Esophagus muscularis mucosa (tissue), 4 donors: ENCODE data around the gene PRRC2C. TPM values are rescaled to one million over a fixed set of nuclear protein-coding genes. Genes with fewer than 3 reads are reported as not detected.

Experiments used
- DNase-seq: peaks from one replicate; pipeline ENCODE4 v3.0.0-alpha.2; 2017; ENCODE audit errors: extremely low spot score
- H3K27ac ChIP-seq, 4 donors: fragments of 200-600 bp; sonication (generic); replicated peaks in 1 of 4; 1 replicate in 3 of 4; 2 replicates in 1 of 4; pipeline ENCODE4 v1.5.1; 2016 to 2019; ENCODE audit warnings: mild to moderate bottlenecking in 1 of 4
- H3K27me3 ChIP-seq, 4 donors: fragments of 200-600 bp; sonication (generic); one replicate each; pipeline versions ENCODE4 v1.5.1 to v1.6.0; 2016 to 2019
- H3K36me3 ChIP-seq, 4 donors: fragments of 200-600 bp; sonication (generic); one replicate each; pipeline ENCODE4 v1.5.1; 2016 to 2019
- H3K4me1 ChIP-seq, 4 donors: fragments of 200-600 bp; sonication (generic); one replicate each; pipeline ENCODE4 v1.5.1; 2016 to 2019
- H3K4me3 ChIP-seq, 4 donors: fragments of 200-600 bp; sonication (generic); 1 replicate in 2 of 4; 2 replicates in 2 of 4; pipeline ENCODE4 v1.5.1; 2016 to 2019; ENCODE audit warnings: mild to moderate bottlenecking in 4 of 4, moderate library complexity in 1 of 4
- H3K9me3 ChIP-seq, 4 donors: fragments of 200-600 bp; sonication (generic); 1 replicate in 3 of 4; 2 replicates in 1 of 4; pipeline ENCODE4 v1.5.1; 2016 to 2019
- EP300 ChIP-seq: sonication (generic); formaldehyde crosslinking; IDR thresholded peaks from one replicate; pipeline ENCODE4 v1.6.1; 2017; ENCODE audit warnings: antibody characterized with exemption
- POLR2A ChIP-seq: fragments of 450-650 bp; IDR thresholded peaks from one replicate; pipeline ENCODE4 v1.6.1; 2017; ENCODE audit warnings: antibody characterized with exemption, moderate library complexity, mild to moderate bottlenecking, low read depth
- POLR2AphosphoS5 ChIP-seq, 2 donors: sonication (generic); formaldehyde crosslinking; IDR thresholded peaks; one replicate each; pipeline ENCODE4 v1.6.1; 2017; ENCODE audit warnings: antibody characterized with exemption in 2 of 2
- WGBS: methylation state at CpG from one replicate; pipeline ENCODE4 v1.1.5; 2018; 5-methylcytosine and 5-hydroxymethylcytosine counted together
- intact Hi-C: fragments of 100-400 bp; cut with DNase I; formaldehyde crosslinking; loops from one replicate; pipeline ENCODE4 v1.15.1; 2023
- total RNA-seq, 4 donors: library from RNA; depleted of rRNA; stranded (reverse); fragments of >200 nt; gene quantifications; one replicate each; pipeline versions ENCODE4 v1.1.0 to v1.2.1, GENCODE V29; 2016
- TF ChIP-seq, protein P1 (sequence below), 3 experiments: fragments of 200-600 bp in 2 of 3; fragments of 450-650 bp in 1 of 3; sonication (generic) in 2 of 3; IDR thresholded peaks; one replicate each; pipeline ENCODE4 v1.5.1; 2017 to 2019; ENCODE audit warnings: antibody characterized with exemption in 3 of 3, mild to moderate bottlenecking in 2 of 3, moderate library complexity in 1 of 3

Gene PRRC2C
- total RNA-seq, 4 donors from 2014 or later, result 63.8 to 79.3 (median 66.6) TPM

DNA sequence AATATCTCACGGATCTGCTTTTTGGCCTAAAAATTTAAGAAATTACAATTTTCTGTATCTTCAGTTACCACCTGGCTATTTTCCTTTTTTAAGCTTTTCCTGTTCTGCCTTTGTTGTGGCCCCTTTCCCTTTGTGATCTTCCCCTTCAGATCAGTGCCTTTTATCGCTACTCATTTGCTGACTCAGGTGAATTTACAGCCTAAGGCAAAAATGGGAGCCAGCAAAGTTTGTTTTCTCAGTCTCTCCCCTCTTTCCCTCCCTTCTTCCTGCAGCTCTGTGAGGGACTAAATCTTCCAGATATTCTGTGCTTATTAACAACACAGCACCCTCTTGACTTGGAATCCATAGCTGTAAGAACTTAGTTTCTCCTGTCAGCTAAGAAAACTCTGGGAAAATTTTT lies 5.3 kb upstream of the PRRC2C start:
- no peaks in the 10 kb centered on the region for H3K36me3 ChIP-seq
- TF ChIP-seq POLR2A (no peak), EP300 (no peak), POLR2AphosphoS5 (IDR thresholded peaks at IDR 0.05) (no peak)
- TF ChIP-seq, protein P1, sequence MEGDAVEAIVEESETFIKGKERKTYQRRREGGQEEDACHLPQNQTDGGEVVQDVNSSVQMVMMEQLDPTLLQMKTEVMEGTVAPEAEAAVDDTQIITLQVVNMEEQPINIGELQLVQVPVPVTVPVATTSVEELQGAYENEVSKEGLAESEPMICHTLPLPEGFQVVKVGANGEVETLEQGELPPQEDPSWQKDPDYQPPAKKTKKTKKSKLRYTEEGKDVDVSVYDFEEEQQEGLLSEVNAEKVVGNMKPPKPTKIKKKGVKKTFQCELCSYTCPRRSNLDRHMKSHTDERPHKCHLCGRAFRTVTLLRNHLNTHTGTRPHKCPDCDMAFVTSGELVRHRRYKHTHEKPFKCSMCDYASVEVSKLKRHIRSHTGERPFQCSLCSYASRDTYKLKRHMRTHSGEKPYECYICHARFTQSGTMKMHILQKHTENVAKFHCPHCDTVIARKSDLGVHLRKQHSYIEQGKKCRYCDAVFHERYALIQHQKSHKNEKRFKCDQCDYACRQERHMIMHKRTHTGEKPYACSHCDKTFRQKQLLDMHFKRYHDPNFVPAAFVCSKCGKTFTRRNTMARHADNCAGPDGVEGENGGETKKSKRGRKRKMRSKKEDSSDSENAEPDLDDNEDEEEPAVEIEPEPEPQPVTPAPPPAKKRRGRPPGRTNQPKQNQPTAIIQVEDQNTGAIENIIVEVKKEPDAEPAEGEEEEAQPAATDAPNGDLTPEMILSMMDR (IDR thresholded peaks at IDR 0.05), result no peak
- 64% methylated on average over 2 of the region's 2 CpGs for WGBS
- intact Hi-C loops, result no loop called here
- no peaks in the 10 kb centered on the region for H3K27me3 ChIP-seq
- no peak overlapping the region for H3K4me3 ChIP-seq
- no peak for DNase-seq
- H3K9me3 ChIP-seq, result no peaks in the 10 kb centered on the region
- peaks cover 4 to 6% (median 5%) of the 10 kb centered on the region in 4 donors for H3K4me1 ChIP-seq
- no peak overlapping the region for H3K27ac ChIP-seq

DNA sequence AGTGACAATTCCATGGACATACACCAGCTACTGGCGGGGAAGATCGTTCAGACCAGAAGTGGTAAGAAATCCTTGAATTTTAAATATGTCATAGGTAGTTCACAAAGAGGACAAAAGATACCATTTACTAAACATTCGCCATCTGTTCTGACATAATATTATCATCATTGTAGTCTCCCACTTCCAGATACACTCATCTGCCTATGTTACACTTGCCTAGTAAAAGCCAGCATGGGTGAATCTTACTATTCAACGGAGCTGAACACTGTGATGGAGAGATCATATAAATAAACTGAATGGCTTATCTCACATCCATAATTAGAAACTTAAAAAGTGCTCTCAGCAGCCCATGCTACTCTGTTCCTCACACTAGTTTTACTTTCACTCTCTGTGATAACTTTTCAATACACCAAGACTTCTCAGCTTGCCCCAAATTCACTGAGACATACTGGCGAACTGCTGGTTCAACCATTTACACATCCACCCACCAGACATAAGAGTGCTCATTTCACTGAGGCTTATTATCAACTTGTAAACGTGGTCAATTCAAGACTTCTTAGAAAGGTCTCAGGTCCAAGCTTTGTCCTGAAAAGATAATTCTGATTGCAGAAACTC lies 463 bp upstream of the PRRC2C start:
- peak overlapping the region; percentile 73 to 95 (median 82) for H3K4me3 ChIP-seq
- H3K4me1 ChIP-seq, result peaks cover 31 to 43% (median 41%) of the 10 kb centered on the region in 4 donors
- H3K27me3 ChIP-seq, result no peaks in the 10 kb centered on the region
- H3K36me3 ChIP-seq, result peaks cover 0 to 2% (median 0%) of the 10 kb centered on the region in 4 donors
- no peak for DNase-seq
- peak overlapping the region; percentile 95 to 99 (median 98) for H3K27ac ChIP-seq
- WGBS, result 18% methylated on average over 6 of the region's 6 CpGs
- TF ChIP-seq POLR2A (no peak), EP300 (no peak)
- TF ChIP-seq, protein P1 (IDR thresholded peaks at IDR 0.05), result no peak
- intact Hi-C loops, result no loop called here
- no peaks in the 10 kb centered on the region for H3K9me3 ChIP-seq

- Histone ChIP-seq H3K36me3 (peaks cover 0 to 6% (median 0%) of the 10 kb centered on the region in 4 donors), H3K4me1 (peaks cover 44 to 53% (median 52%) of the 10 kb centered on the region in 4 donors), H3K9me3 (no peaks in the 10 kb centered on the region), H3K27ac (peak overlapping the region; percentile 95 to 99 (median 98)), H3K4me3 (peak overlapping the region; percentile 73 to 95 (median 82)), H3K27me3 (no peaks in the 10 kb centered on the region)
- TF ChIP-seq, protein P1 (IDR thresholded peaks at IDR 0.05), result no peak
- TF ChIP-seq POLR2A (no peak), POLR2AphosphoS5 (IDR thresholded peaks at IDR 0.05) (no peak), EP300 (no peak)
- DNase-seq, result no peak
- intact Hi-C loops, result no loop called here
- WGBS, result 1% methylated on average over 17 of the region's 17 CpGs
Observed at GRCh38 chr1:171486048-171486519, 754 bp downstream of the PRRC2C start.

DNA sequence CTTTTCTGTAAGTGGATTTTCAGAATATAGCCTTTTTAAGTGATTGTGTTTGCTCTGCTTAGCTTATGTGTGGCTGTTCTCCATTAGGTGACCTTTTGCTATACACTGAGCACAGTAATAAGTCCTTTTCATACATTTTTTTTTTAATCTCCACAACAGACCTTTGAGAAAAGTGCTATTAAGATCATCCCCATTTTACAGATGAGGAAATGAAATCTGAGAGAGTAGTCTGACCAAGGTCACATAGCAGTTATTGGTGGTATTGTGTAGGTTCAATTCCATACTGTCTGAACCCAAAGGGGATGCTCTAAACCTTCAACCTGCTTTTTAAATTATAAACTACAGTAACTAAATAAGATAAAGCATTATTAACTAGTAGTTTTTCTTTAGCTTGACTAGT lies 1.7 kb downstream of the PRRC2C start:
- H3K27me3 ChIP-seq, result no peaks in the 10 kb centered on the region
- H3K4me1 ChIP-seq, result peaks cover 47 to 62% (median 58%) of the 10 kb centered on the region in 4 donors
- peak overlapping the region; percentile 73 to 95 (median 82) for H3K4me3 ChIP-seq
- no peaks in the 10 kb centered on the region for H3K9me3 ChIP-seq
- H3K36me3 ChIP-seq, result peaks cover 0 to 6% (median 0%) of the 10 kb centered on the region in 4 donors
- peak overlapping the region; percentile 95 to 99 (median 98) for H3K27ac ChIP-seq
- no peak for DNase-seq
- TF ChIP-seq, protein P1 (IDR thresholded peaks at IDR 0.05), result no peak
- no peak for TF ChIP-seq POLR2A
- TF ChIP-seq EP300, result no peak
- TF ChIP-seq POLR2AphosphoS5 (IDR thresholded peaks at IDR 0.05), result no peak
- intact Hi-C loops, result no loop called here
